RWPE2 (cell line): ENCODE results near the gene APBB1IP.
"Not testable (repeated sequence)": the region's sequence is repeated elsewhere in the genome, so short reads cannot be mapped to it uniquely, and the experiment has no call there.

ENCODE experiments used
- ATAC-seq: fragments of 200-7000 bp; cut with Tn5 transposase; 3 replicates; pipeline ENCODE4 v1.9.1; 2021; ENCODE audit warnings: low read depth
- DNase-seq: peaks from one replicate; pipeline ENCODE4 v3.0.0-alpha.2; 2020; ENCODE audit warnings: low spot score
- H3K27ac ChIP-seq: fragments of 450-650 bp; 2 replicates; pipeline ENCODE4 v1.5.1; 2017; ENCODE audit warnings: mild to moderate bottlenecking; ENCODE audit not compliant: poor library complexity, severe bottlenecking
- H3K27me3 ChIP-seq: fragments of 250-450 bp; sonication (Bioruptor Pico); 2 replicates; pipeline ENCODE4 v1.5.1; 2021; ENCODE audit warnings: mild to moderate bottlenecking, moderate library complexity; ENCODE audit not compliant: insufficient read depth, poor library complexity, severe bottlenecking
- H3K36me3 ChIP-seq: fragments of 250-450 bp; sonication (Bioruptor Pico); 2 replicates; pipeline ENCODE4 v1.5.1; 2020; ENCODE audit warnings: low read depth, mild to moderate bottlenecking, moderate library complexity
- H3K4me1 ChIP-seq: fragments of 250-450 bp; sonication (Bioruptor Pico); 2 replicates; pipeline ENCODE4 v1.5.1; 2021; ENCODE audit warnings: mild to moderate bottlenecking, moderate library complexity; ENCODE audit not compliant: insufficient read depth, poor library complexity, severe bottlenecking
- H3K4me3 ChIP-seq: fragments of 250-450 bp; sonication (Bioruptor Pico); 2 replicates; pipeline ENCODE4 v1.5.1; 2021; ENCODE audit warnings: mild to moderate bottlenecking, moderate library complexity; ENCODE audit not compliant: severe bottlenecking
- H3K9me3 ChIP-seq: fragments of 250-450 bp; sonication (Bioruptor Pico); 2 replicates; pipeline ENCODE4 v1.5.1; 2021; ENCODE audit warnings: mild to moderate bottlenecking, moderate library complexity; ENCODE audit not compliant: severe bottlenecking
- CTCF ChIP-seq: fragments of 450-650 bp; IDR thresholded peaks from one replicate; pipeline ENCODE4 v1.5.1; 2017; ENCODE audit warnings: mild to moderate bottlenecking, moderate library complexity; ENCODE audit not compliant: poor library complexity, severe bottlenecking

APBB1IP gene

GRCh38 chr10:26437637-26438461 lies at the start of gene APBB1IP:
Gene APBB1IP (plus strand): TSS chr10:26438341. CDS start chr10:26492327, 53,986 bp downstream.
- Histone ChIP-seq H3K4me1 (no peaks in the 10 kb centered on the region), H3K27ac (no peak within 1 kb of the TSS), H3K4me3 (no peak within 1 kb of the TSS), H3K9me3 (no peaks in the 10 kb centered on the region), H3K27me3 (peaks cover 50% of the 10 kb centered on the region), H3K36me3 (no peaks in the 10 kb centered on the region)
- DNase-seq (no peak), ATAC-seq (no peak)
- no peak for TF ChIP-seq CTCF

- Histone ChIP-seq H3K4me3 (no peak overlapping the region), H3K36me3 (no peaks in the 10 kb centered on the region), H3K4me1 (no peaks in the 10 kb centered on the region), H3K9me3 (no peaks in the 10 kb centered on the region), H3K27me3 (peaks cover 12% of the 10 kb centered on the region), H3K27ac (no peak overlapping the region)
- no peak for TF ChIP-seq CTCF
- ATAC-seq (no peak), DNase-seq (no peak)
Measured at GRCh38 chr10:26389533-26389932, 48.6 kb upstream of the APBB1IP start.

GRCh38 chr10:26391701-26392695 lies 46.1 kb upstream of the APBB1IP start:
- H3K27ac ChIP-seq: no peak overlapping the region
- TF ChIP-seq CTCF: no peak
- peaks cover 12% of the 10 kb centered on the region for H3K27me3 ChIP-seq
- ATAC-seq (no peak), DNase-seq (no peak)
- no peaks in the 10 kb centered on the region for H3K36me3 ChIP-seq
- H3K4me1 ChIP-seq: no peaks in the 10 kb centered on the region
- H3K9me3 ChIP-seq: no peaks in the 10 kb centered on the region
- no peak overlapping the region for H3K4me3 ChIP-seq

DNA sequence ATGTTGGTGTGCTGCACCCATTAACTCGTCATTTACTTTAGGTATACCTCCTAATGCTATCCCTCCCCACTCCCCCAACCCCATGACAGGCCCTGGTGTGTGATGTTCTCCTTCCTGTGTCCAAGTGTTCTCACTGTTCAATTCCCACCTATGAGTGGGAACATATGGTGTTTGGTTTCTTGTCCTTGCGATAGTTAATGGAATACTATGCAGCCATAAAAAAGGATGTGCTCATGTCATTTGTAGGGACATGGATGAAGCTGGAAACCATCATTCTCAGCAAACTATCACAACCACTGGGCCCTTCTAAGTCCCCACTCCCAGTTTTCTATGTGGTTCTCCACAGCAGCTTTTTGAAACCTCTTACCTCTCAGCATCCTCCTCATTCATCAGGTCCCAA lies 39.8 kb upstream of the APBB1IP start:
- H3K4me1 ChIP-seq, H3K27me3 ChIP-seq, H3K36me3 ChIP-seq, H3K27ac ChIP-seq, H3K9me3 ChIP-seq, H3K4me3 ChIP-seq, DNase-seq, ATAC-seq: not testable (repeated sequence)

- ATAC-seq (no peak), DNase-seq (no peak)
- no peaks in the 10 kb centered on the region for H3K4me1 ChIP-seq
- H3K27ac ChIP-seq: no peak overlapping the region
- no peak for TF ChIP-seq CTCF
- no peak overlapping the region for H3K4me3 ChIP-seq
- H3K27me3 ChIP-seq: no peaks in the 10 kb centered on the region
- no peaks in the 10 kb centered on the region for H3K9me3 ChIP-seq
- no peaks in the 10 kb centered on the region for H3K36me3 ChIP-seq
Measured at GRCh38 chr10:26407406-26407969, 30.7 kb upstream of the APBB1IP start.
